ENCODE data around the gene WLS. TPM values are rescaled to one million over a fixed set of nuclear protein-coding genes. Genes with fewer than 3 reads are reported as not detected.

The WLS gene
- total RNA-seq, 1 experiment from 2014 or later: 19.8 TPM

DNA sequence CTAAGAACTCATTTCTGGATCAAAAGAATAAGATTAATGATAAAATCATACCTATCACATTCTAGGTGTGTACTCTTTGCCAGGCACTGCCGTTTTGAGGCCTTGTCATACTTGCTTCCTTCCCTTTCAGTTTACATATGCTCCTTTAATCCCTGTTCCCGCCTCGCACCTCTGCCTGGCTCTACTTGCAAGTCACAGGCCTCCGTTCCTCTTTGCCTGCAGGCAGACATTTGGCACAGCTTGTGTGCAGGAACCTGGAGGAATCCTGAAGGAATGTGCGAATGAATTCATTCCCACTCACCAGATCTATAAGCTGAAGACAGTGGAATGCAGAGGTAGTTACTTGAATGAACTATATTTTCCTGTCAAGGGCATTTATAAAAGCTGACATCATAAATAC is 13.8 kb downstream of the WLS start:
- no TSS peak for BruUV-seq (replicated peaks)
- Histone ChIP-seq H3K4me3 (no peak overlapping the region), H3F3A (ENCODE audit: insufficient read depth, low read depth) (no peaks in the 10 kb centered on the region), H3K9me2 (ENCODE audit: insufficient read depth) (no peaks in the 10 kb centered on the region; the same call in 1 of the 2 replicates), H3K4me1 (replicated peaks; ENCODE audit: insufficient read depth) (no peaks in the 10 kb centered on the region), H3K27ac (no peak overlapping the region), H3K27me3 (ENCODE audit: insufficient read depth, low read depth) (no peaks in the 10 kb centered on the region), H3K79me2 (ENCODE audit: low read depth) (no peaks in the 10 kb centered on the region), H3K36me3 (ENCODE audit: low read depth) (no peaks in the 10 kb centered on the region), H4K20me1 (ENCODE audit: insufficient read depth) (no peaks in the 10 kb centered on the region), H2AFZ (no peak overlapping the region), H3K9me3 (ENCODE audit: insufficient read depth, low read depth) (no peaks in the 10 kb centered on the region; the same call in 1 of the 2 replicates), H3K4me2 (no peak overlapping the region)
- ChIA-PET POLR2A (ENCODE audit: unreplicated experiment) (no interaction called here), CTCF (interaction anchor here (0.6 kb wide), 1 partner anchor 13 kb away, joined by 3 read pairs; no protein-coding TSS in a partner anchor)
- TF ChIP-seq EZH2 (IDR thresholded peaks at IDR 0.05; ENCODE audit: low read depth): no peak
- TF ChIP-seq, protein P1, sequence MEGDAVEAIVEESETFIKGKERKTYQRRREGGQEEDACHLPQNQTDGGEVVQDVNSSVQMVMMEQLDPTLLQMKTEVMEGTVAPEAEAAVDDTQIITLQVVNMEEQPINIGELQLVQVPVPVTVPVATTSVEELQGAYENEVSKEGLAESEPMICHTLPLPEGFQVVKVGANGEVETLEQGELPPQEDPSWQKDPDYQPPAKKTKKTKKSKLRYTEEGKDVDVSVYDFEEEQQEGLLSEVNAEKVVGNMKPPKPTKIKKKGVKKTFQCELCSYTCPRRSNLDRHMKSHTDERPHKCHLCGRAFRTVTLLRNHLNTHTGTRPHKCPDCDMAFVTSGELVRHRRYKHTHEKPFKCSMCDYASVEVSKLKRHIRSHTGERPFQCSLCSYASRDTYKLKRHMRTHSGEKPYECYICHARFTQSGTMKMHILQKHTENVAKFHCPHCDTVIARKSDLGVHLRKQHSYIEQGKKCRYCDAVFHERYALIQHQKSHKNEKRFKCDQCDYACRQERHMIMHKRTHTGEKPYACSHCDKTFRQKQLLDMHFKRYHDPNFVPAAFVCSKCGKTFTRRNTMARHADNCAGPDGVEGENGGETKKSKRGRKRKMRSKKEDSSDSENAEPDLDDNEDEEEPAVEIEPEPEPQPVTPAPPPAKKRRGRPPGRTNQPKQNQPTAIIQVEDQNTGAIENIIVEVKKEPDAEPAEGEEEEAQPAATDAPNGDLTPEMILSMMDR (conservative IDR thresholded peaks at IDR 0.05): no peak
- DNase-seq: no peak
- intact Hi-C loops (cut with micrococcal nuclease; ENCODE audit: unreplicated experiment): no loop called here

DNA sequence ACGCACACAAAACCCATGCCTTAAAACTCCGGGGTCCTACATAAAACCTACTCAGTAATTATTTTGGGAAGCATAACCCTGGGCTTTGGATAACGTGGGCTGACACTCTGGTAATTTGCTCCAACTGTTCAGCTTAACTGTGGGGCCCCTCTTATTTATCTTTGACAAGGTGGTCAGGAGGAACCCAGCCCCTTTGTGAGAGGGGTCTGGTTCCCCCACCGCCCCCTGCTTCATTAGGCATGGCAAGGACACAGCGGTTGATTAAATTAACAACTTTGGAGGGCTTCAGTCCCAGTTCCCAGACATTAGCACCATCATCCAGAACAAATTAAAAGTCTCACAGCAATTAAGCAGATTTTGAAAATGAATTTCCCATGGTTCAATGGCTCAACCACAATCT is 14.7 kb downstream of the WLS start:
- no TSS peak for BruUV-seq (replicated peaks)
- Histone ChIP-seq H3F3A (ENCODE audit: insufficient read depth, low read depth) (no peaks in the 10 kb centered on the region), H3K9me3 (ENCODE audit: insufficient read depth, low read depth) (no peaks in the 10 kb centered on the region; the same call in 1 of the 2 replicates), H2AFZ (no peak overlapping the region), H3K4me2 (no peak overlapping the region), H3K4me3 (no peak overlapping the region), H3K36me3 (ENCODE audit: low read depth) (no peaks in the 10 kb centered on the region), H3K9me2 (ENCODE audit: insufficient read depth) (no peaks in the 10 kb centered on the region; the same call in 1 of the 2 replicates), H3K79me2 (ENCODE audit: low read depth) (no peaks in the 10 kb centered on the region), H3K4me1 (replicated peaks; ENCODE audit: insufficient read depth) (no peaks in the 10 kb centered on the region), H3K27ac (no peak overlapping the region), H4K20me1 (ENCODE audit: insufficient read depth) (no peaks in the 10 kb centered on the region), H3K27me3 (ENCODE audit: insufficient read depth, low read depth) (no peaks in the 10 kb centered on the region)
- ChIA-PET POLR2A (ENCODE audit: unreplicated experiment) (no interaction called here), CTCF (no interaction called here)
- no peak for DNase-seq
- TF ChIP-seq, protein P1 (conservative IDR thresholded peaks at IDR 0.05): no peak
- TF ChIP-seq EZH2 (IDR thresholded peaks at IDR 0.05; ENCODE audit: low read depth): no peak
- intact Hi-C loops (cut with micrococcal nuclease; ENCODE audit: unreplicated experiment): no loop called here

DNA sequence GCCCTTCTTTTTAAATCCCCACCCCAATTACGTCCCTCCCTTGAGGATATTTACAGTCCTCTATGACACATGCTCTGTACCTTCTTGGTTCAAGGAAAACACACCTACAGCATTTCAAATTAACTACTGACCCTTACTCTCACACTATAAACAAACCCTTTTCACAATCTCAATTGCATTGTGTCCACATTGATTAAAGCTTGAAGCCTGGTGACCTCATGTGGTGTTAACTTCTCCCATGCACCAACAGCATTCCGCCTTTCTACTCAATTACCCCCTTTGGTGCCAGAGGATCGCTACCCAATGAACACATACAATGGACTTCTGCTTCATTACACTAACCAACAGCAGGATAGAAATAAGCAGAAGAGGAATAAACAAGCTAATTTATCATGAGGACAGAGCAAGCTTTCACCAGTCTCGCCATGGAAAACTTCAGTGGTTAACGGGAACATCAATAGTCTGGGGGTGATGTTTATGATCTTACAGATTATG is 15.2 kb downstream of the WLS start:
- Histone ChIP-seq H3F3A (ENCODE audit: insufficient read depth, low read depth) (no peaks in the 10 kb centered on the region), H3K79me2 (ENCODE audit: low read depth) (no peaks in the 10 kb centered on the region)

More for the DNA sequence above, 15.2 kb downstream of the WLS start:
- Histone ChIP-seq H3K27ac (no peak overlapping the region), H4K20me1 (ENCODE audit: insufficient read depth) (no peaks in the 10 kb centered on the region), H3K9me2 (ENCODE audit: insufficient read depth) (no peaks in the 10 kb centered on the region; the same call in 1 of the 2 replicates), H2AFZ (no peak overlapping the region), H3K4me1 (replicated peaks; ENCODE audit: insufficient read depth) (no peaks in the 10 kb centered on the region), H3K36me3 (ENCODE audit: low read depth) (no peaks in the 10 kb centered on the region), H3K4me3 (no peak overlapping the region), H3K9me3 (ENCODE audit: insufficient read depth, low read depth) (no peaks in the 10 kb centered on the region; the same call in 1 of the 2 replicates), H3K27me3 (ENCODE audit: insufficient read depth, low read depth) (no peaks in the 10 kb centered on the region), H3K4me2 (no peak overlapping the region)
- POLR2A ChIA-PET (ENCODE audit: unreplicated experiment): no interaction called here
- intact Hi-C loops (cut with micrococcal nuclease; ENCODE audit: unreplicated experiment): no loop called here
- TF ChIP-seq, protein P1 (conservative IDR thresholded peaks at IDR 0.05): no peak
- TF ChIP-seq EZH2 (IDR thresholded peaks at IDR 0.05; ENCODE audit: low read depth): no peak
- DNase-seq: peak in 1 of 2 experiments; percentile 63
- BruUV-seq (replicated peaks): no TSS peak
- CTCF ChIA-PET: no interaction called here
